ENCODE data around the gene MYO3B.
"Not testable (repeated sequence)": the region's sequence is repeated elsewhere in the genome, so short reads cannot be mapped to it uniquely, and the experiment has no call there.

Gene MYO3B

DNA sequence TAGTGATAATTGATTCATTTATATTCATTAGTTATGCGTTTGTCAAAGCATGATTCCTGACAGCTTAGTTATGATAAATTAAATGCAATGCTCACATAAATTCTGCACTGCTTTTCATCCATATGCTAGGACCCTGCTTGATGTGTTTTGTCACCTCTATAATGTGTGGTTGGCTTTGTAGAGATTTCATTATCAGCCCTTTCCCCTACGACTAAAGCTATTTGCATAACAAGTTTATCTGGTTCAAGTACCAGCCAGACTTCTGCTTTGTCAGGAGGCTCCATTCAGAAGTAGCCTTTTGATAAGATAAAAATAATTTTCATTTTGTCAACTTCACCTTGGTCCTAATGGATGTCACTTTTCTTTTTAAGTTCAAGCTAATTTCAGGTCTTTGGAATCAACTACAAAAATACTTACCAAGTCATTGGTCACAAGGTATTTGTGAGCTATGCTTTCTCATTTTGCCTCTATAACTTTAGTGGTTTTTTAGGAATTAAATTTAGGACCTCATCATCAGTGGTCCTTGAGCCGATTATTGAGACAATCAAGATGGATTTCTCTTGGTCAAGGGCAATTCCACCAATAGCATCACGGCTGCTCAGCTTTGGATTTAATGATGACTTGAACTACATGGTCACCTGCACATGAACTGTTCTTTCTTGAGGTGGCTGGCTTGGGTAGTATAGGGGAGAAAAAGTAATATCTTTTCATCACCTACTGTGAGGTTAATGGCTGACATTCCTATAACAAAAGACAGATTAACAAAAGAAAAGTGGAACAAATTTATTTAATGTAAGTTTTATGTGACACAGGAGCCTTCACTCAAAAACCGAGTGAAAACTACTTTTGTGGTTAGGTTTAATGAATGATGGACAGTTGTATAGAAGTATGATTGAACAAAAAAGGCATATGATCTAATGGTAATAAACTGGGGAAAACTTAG, 162.1 kb downstream of the MYO3B start:
- no peak for DNase-seq (ENCODE audit: low spot score)

DNA sequence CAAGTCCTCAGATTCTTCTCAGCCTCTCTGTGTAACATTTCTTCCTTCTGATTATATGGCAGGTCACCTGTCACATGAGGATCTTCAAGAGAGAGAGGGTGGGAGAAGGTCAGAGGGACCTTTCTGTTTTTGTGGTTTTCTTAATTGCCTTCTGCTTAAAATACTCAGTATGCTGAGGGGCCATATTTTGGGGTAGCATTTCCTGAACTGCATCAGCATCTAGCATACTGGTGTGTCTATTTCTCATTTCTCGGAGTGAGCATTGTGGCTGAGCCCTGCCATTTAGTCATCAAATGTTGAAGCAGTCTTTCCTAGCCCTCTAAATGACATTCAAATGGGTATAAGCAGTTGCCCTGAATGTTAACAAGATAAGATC, 162.7 kb downstream of the MYO3B start:
- no peak for DNase-seq (ENCODE audit: low spot score)

DNA sequence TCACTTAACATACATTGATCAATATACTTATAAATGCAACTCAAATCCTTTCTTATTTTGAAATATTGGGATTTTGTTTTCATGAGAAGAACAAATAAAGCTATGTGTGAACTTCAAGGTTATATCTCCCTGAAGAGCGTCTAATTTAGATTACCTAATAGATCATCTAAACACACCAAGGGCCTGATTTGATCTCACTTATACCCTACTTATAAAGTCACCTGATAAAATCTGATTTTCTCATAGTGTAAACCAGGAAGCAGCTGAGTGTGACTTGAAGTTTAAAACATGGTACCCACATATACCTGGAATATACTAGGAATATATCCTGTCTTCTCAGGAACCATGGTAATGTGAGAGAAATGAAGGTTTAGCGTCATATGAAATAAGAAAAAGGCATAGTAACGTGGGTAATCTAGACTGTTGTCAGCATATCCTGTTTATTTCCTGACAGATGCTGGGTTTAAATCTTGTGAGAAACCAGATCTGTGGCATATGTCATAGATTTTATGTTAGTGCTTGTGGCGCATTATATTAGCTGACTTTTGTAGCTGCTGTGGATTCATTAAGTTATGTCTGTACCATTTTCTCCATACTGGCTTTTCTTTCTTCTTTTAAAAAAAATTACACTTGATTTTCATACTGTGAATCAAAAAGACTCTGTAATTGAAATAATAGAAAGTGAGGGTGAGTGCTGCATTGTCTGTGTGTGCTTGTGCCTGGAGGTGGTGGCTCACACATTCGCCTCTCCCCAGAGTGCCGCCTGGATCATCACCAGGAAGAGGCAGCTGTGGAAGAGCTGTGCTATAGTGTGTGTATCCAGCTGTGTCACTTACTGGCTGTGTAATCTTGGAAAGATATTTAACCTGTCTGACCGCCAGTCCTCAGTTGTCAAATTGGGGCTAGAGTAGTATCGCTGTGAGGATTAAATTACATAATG, 164.0 kb downstream of the MYO3B start:
- DNase-seq (ENCODE audit: low spot score): no peak

DNA sequence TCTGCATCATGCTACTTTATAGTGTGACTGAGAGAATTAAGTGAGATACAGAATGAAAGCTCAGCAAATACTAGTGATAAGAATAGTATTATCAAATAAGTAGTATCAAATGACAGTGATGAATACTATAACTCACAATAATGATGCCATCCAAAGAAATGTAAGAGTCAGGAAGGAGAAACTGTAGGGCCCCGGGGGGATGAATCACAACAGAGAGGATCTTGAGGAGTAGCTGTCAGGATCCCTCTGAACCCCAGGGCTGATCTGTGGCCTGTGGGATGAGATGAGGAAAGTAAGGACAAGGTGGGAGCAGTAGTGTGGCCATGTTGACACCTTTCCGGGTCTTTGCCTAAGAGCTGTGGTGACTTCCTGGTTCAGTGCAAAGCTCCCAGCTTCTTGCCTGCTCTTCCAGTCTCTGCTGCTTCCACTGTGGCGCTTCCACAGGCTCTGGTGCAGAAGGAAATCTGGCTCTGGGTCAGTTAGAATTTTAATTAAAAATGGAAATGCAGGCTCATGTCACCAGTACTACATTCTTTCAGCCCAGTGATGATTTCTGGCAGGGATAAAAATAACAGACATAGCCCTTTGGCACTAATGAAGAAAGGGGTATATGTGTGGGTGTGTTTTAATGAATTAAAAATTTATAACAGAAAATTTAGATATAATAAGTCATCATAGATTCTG, 166.9 kb downstream of the MYO3B start:
- no peak for DNase-seq (ENCODE audit: low spot score)

DNA sequence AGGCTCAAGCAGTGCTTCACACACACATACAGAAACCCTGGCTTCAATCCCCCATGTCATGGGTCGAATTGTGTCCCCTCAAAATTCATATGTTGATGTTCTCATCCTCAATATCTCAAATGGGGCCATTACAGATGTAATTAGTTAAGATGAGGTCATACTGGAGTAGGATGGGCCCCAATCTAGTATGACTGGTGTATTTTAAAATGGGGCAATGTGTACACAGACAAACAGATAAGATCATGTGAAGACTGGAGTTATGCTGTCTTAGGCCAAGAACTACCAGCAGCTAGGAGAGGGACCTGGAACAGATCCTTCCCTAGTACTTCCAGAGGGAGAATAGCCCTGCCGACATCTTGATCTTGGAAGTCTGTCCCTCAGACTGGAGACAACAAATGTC, 167.7 kb downstream of the MYO3B start:
- no peak for DNase-seq (ENCODE audit: low spot score)

DNA sequence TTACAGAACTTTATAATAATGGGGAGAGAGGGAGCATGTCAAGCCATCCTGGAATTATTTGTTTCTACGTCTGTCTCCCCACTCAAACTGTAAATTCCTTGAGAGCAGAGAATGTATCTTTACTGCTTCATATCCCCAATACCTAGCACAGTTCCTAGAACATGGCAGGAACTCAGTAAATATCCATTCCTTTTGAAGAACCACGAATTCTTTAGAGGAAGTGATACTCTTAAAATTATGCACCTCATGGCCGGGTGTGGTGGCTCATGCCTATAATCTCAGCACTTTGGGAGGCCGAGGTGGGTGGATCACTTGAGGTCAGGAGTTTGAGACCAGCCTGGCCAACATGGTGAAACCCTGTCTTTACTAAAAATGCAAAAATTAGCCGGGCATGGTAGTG, 171.3 kb downstream of the MYO3B start:
- DNase-seq (ENCODE audit: low spot score): not testable (repeated sequence)

DNA sequence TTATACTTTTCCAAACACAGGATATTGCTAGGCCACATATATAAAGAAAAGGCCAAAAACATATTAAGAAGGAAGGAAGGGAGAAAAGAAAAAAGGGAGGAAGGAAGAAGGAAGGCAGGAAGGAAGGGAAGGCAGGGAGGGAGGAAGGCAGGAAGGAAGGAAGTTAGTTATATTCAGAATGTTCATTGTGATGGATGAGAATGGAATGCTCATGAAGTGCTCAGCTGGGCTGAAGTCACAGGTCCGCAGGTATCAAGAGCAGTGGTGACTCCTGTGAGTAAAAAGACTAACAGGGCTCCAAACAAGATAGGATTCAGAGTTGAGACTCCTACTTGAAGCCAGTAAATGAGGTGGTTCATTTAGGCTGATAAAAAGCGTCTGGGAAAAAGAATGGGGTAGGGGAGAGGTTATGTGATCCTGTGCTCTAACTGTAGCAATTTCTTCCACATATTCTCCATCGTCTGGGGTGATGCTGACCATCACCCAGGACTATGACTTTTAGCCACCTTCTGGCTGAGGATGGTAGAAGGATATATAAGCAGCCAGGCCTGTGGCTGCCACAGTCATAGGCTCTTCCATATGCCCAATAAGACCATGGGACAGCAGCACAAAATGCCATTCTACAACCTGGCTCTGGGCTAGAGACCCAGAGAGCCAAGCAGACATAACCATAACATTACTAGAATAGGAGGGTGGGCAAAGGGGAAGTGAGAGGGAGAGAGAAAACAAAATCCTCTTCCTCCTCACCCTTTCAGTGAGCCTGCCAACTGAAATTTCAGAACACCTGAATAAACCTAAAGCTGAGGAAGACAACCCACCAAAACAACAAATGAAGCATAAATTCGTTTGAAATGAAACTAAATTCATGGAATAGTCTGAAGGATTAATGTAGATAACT, 173.2 kb downstream of the MYO3B start:
- no peak for DNase-seq (ENCODE audit: low spot score)

DNA sequence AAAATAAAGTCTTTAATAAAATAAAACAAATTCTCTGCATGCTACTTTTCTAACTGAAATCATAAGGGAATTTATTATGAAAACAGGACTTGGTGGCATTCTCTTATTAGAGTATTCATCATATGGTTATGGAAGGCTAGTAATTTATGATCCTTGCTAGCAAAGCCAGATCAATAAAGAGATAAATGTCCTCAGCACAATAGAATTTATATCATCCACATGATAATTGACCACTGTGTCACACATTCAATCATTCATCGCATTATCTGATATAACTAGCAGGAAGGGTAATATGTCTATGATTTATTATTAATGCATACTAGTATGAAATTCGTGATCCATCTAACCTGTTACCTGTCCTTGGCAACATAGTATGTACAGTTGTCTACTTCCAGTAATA, 175.8 kb downstream of the MYO3B start:
- no peak for DNase-seq (ENCODE audit: low spot score)

DNA sequence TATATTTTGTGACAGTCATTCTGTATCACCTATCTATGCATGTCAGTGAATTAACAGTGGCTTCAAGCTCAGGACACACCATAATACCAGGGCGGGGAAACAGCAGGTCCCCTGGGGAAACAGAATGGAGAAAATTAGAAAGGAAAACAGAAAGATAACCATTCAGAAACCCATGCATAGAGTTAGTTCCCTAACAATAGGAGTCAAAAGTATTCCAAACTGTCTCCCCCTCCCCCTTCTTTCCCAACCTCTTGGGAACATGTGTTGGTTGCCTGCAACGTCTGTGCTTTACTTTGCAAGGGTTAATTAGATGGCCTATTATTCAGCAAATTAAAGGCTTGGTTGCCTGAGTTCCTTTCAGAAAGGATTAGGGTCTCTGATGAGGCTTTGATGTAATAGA, 176.4 kb downstream of the MYO3B start:
- no peak for DNase-seq (ENCODE audit: low spot score)

DNA sequence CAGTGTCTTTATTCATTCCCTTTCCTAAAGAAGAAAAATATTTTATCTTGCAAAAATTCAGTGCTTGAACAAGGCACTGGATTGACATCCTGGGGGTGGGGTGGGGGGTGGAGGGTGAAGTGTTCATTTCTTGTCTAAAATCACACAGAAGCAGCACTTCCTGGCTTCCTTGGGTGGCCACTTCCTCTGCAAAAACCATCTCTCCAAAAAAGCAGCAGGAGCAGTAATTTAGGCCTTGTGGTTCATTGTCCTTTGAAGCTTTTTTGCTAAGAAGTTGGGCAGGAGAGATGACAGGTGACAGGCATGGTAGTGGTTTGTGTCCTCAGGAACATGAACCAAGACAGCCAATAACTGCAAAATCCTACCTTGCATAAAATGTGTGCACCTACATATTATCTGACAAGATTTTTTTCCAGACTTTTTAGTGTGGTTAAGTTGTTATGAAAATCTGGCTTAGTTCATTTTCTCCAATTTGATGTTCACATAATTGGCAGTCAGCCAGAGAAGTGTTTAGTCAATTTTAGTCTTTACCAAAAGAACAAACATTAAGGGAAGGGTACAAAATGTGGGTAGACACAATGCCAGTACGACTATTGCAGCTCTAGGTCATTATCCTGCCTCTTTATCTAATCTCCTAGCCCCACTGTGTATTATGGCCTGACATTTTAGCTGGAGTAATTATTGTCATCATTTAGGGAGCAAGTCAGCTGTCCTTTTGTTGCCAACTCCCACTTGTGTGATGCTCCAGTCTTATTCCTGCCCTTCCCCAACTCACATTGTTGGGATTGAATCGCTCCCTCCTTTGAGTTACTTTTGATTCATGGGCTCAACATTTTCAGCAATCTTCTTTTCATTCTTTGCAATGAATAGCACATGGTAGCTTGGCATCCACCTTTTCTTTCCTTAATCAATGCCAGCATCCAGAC, 177.2 kb downstream of the MYO3B start:
- peak; percentile 12 for DNase-seq (ENCODE audit: low spot score)

DNA sequence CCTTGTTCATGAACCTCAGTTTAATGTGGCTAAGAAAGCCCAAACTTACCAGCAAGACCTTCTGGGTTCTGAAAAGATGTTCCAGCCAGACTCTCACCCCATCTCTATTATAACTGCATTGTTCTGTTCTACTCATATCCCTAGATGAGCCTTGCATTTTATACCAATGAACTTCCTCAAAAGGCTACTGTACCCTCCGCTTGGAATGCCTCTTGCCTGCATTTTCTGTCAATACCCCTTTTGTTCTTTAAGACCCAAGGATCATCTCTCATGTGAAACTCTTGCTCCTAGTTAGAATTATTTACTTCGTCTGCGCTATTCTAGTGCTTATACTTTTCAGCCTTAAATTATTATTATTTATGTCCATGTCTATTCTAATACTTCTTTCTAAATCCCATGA, 181.5 kb downstream of the MYO3B start:
- no peak for DNase-seq (ENCODE audit: low spot score)

DNA sequence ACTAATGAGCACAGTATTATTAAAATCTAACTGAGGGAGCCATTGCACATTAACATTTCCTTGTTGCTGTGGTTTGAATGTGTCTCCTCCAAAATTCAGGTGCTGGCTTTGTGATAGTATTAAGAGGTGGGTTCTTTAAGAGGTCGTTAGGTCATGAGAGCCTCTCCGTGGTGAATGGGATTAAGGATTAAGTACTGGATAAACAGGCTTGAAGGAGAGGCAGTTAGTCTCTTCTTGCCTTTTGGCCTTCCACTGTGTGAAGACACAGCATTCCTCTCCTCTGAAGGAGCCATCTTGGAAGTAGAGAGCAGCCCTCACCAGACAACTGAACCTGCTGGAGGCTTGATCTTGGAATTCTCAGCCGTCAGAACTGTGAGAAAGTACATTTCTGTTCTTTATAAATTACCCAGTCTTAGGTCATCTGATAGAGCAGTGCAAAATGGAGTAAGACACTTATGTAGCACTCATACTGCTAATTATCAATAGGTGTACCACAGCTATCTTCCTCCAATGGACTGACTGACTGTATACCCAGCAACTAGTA, 182.7 kb downstream of the MYO3B start:
- DNase-seq (ENCODE audit: low spot score): no peak

DNA sequence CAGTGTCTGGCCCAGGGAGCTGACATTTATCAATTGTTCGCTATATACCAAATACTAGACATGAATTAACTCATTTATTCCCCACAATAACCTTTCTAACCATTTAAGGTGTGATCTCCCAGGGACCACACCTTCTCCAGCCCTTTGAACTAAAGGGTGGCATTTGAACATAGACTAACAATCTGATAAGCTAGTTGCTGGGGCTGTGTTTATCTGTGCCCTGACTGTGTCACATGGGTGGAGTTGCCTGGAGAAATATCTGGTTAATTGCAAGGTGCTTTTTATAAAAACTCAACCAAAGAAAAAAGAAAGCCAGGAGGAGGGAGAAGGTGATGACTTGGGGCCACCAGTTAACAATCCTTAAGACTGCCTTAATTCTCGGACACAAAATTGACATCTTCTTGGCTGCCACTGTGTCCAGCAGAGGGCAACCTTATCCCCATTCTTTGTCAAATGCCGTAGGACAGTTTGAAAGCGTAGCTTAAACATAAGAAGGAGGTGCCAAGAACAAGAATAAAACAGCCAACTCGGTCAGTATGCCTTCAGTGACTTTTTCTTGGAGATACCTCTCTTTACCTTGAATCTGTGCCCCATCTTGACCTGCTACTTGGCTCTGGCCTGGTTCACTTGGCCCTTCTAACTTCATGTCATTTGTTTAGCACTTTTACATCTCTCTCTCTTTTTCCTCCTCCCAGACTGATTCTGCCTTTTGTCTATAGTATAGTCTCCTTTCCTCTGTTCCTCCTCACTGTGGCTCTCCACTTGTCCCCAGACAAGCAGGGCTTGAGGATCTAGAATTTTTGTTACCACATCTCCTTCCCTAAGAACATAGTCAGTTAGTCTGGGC, 183.4 kb downstream of the MYO3B start:
- DNase-seq (ENCODE audit: low spot score): peak; percentile 44

DNA sequence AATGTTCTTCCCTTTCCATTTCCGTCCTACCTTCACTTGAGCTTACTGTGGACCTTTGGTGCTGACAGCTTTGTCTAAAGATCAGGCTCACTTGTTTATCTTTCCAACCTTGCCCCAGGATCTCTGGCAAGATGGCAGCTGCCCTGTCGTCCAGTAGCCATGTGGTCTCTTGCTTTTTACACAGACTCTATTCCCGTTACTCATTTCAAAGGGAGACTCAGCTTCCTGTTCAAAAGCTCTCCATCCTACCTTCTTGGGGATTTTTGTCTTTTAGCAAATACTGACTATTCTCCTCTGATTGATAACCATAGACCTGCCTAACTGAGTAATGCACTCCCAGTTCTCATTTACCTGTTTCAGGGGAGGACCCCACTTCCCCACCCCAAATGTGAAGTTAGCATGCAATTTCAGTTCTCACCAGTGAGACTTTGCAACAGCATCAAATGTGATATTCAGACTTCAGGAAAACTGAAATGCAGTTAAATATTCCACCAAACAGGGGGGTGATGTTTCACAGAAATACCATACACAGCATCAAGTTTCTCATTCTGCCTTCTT, 184.4 kb downstream of the MYO3B start:
- no peak for DNase-seq (ENCODE audit: low spot score)

DNA sequence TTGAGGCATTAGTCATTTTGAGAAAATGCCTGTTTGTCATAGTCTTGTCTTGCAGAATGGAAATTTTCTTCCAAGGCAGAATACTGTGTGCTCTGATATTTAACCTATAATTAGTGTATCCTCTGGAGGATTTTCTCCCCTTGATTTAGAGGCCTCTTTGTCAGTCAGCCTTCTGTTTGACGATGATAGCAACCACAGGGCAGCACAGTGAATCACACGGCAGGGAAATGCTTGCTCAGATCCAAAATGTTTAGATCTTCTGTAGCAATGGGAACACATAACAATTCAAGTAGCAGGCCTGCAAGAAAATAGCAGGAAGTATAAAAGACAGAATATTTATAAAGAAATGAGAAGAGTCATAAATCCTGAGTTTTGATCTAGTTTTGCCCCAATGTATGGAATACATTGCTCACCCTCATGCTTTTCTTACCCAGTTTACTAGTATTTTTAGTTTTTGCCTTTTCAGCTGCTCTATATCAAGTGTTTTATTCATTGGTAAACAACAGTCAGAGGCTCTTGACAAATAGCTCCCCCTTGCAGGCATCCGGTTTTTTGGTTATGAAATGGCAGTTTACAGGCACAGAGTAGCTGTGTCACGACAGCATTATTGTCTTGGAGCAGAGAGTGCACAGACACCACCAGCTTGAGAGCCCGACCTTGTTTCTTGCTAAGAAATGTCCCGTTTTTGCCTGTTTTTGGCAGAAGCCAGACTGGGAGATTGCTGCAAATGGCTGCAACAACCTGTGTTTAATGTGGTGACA, 185.1 kb downstream of the MYO3B start:
- DNase-seq (ENCODE audit: low spot score): no peak

DNA sequence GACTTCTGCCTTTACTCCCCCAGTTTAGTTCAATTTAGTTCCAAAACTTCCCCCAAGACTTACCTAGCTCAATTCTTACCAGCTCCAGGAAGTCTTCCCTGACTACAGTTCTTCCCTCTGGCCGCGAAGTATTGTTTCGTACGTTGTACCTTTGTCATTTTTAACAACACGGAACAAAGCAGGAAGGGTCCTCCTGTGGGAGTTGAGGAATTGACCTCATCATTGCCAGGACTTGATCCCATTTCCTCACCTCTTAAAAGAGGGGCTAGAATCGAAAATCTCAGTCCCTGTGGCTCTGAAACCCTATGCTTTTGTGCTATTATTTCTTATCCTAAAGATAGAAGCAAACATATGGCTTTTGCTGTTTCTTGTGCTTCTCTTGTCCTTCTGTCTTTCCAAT, 187.1 kb downstream of the MYO3B start:
- DNase-seq (ENCODE audit: low spot score): no peak

DNA sequence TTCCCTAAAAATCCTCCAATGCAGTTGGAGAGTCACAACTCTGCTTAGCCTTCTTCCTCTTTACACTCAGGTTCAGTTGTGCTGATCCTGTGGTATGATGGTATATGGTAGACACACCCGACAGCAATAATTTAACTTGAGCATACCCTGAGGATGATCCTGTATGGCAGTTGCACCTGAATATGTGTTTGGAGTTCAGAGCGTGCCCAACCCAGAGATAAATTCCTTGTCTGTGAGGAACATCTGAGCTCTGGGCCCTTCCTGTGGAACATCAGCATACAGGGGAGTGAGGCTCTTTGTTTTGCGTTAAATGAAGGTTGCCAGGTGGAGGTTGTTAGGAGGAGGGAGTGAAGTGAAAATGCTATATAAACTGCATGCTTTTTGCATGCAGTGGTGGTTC, 187.7 kb downstream of the MYO3B start:
- DNase-seq (ENCODE audit: low spot score): no peak

DNA sequence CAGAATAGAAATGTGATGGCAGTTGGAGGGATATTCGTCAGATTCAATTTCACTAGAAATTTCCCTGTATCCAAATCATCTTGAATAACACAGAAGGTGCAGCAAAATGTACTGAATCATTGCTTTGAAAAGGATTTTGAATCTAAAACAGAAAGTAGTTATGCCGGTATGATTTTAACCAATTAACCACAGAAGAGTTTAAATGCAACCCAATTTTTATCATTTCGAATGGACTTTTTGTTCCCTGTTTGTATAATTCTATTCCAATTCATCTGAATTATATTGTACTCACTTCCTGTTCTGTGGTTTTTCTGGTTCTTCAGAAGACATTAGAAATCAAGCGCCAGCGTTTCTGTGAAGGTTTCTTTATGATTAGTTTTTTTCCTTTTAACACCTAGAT, 190.4 kb downstream of the MYO3B start:
- no peak for DNase-seq (ENCODE audit: low spot score)

Data from CD4-positive, alpha-beta T cell treated with Interleukin-6 at 100 ng/mL for 8 hours (primary cell).